Fibroblast of gingiva (primary cell): ENCODE results near the gene KHDRBS2.

Experiments used
- DNase-seq: peaks from one replicate; pipeline ENCODE4 v3.0.0-alpha.2; 2011; ENCODE audit warnings: low read depth

Gene KHDRBS2

GRCh38 chr6:62285612-62286469 is at the start of gene KHDRBS2:
KHDRBS2 (minus strand) TSS chr6:62286225.
- no peak for DNase-seq

- no peak for DNase-seq
Measured at GRCh38 chr6:62328607-62329006, 42.6 kb upstream of the KHDRBS2 start.

- DNase-seq, result no peak
Measured at GRCh38 chr6:62324834-62325233, 38.8 kb upstream of the KHDRBS2 start.

- no peak for DNase-seq
Measured at GRCh38 chr6:62323818-62324431, 37.9 kb upstream of the KHDRBS2 start.

GRCh38 chr6:62298745-62299392 is 12.8 kb upstream of the KHDRBS2 start:
- no peak for DNase-seq

- no peak for DNase-seq
Measured at GRCh38 chr6:62296541-62296940, 10.5 kb upstream of the KHDRBS2 start.

- no peak for DNase-seq
Measured at GRCh38 chr6:62288974-62289373, 2.9 kb upstream of the KHDRBS2 start.

GRCh38 chr6:62288562-62288961 is 2.5 kb upstream of the KHDRBS2 start:
- DNase-seq, result no peak

- no peak for DNase-seq
Measured at GRCh38 chr6:62286470-62286843, 432 bp upstream of the KHDRBS2 start.

GRCh38 chr6:62284725-62285124 is 1.3 kb downstream of the KHDRBS2 start:
- no peak for DNase-seq

- DNase-seq, result no peak
Measured at GRCh38 chr6:62283796-62284411, 2.1 kb downstream of the KHDRBS2 start.

GRCh38 chr6:62283365-62283764 is 2.7 kb downstream of the KHDRBS2 start:
- no peak for DNase-seq

GRCh38 chr6:62280099-62280498 is 5.9 kb downstream of the KHDRBS2 start:
- DNase-seq, result no peak

GRCh38 chr6:62272114-62272513 is 13.9 kb downstream of the KHDRBS2 start:
- DNase-seq, result no peak

GRCh38 chr6:62265906-62266525 is 20.0 kb downstream of the KHDRBS2 start:
- DNase-seq, result no peak

- DNase-seq, result no peak
Measured at GRCh38 chr6:62262283-62262682, 23.7 kb downstream of the KHDRBS2 start.

- no peak for DNase-seq
Measured at GRCh38 chr6:62246087-62246486, 39.9 kb downstream of the KHDRBS2 start.

GRCh38 chr6:62236784-62237183 is 49.2 kb downstream of the KHDRBS2 start:
- no peak for DNase-seq

- DNase-seq, result no peak
Measured at GRCh38 chr6:62229231-62229630, 56.8 kb downstream of the KHDRBS2 start.

GRCh38 chr6:62217866-62218265 is 68.2 kb downstream of the KHDRBS2 start:
- no peak for DNase-seq

GRCh38 chr6:62202078-62202477 is 83.9 kb downstream of the KHDRBS2 start:
- no peak for DNase-seq

GRCh38 chr6:62192593-62192992 is 93.4 kb downstream of the KHDRBS2 start:
- no peak for DNase-seq
